ENCODE results near the gene RUNX1.

The RUNX1 gene

GRCh38 chr21:34989337-34990151 is 59.6 kb downstream of the RUNX1 start:
- no peak for DNase-seq

GRCh38 chr21:34988625-34989024 is 60.5 kb downstream of the RUNX1 start:
- no peak for DNase-seq

GRCh38 chr21:34988139-34988538 is 61.0 kb downstream of the RUNX1 start:
- DNase-seq, result no peak

- no peak for DNase-seq
Observed at GRCh38 chr21:34987501-34988072, 61.5 kb downstream of the RUNX1 start.

- no peak for DNase-seq
Observed at GRCh38 chr21:34986561-34987500, 62.3 kb downstream of the RUNX1 start.

GRCh38 chr21:34984356-34985058 is 64.6 kb downstream of the RUNX1 start:
- DNase-seq, result no peak

- DNase-seq, result no peak
Observed at GRCh38 chr21:34983680-34984086, 65.4 kb downstream of the RUNX1 start.

GRCh38 chr21:34981791-34982190 is 67.3 kb downstream of the RUNX1 start:
- no peak for DNase-seq

GRCh38 chr21:34980423-34981115 is 68.5 kb downstream of the RUNX1 start:
- DNase-seq, result no peak

- no peak for DNase-seq
Observed at GRCh38 chr21:34979383-34979782, 69.7 kb downstream of the RUNX1 start.

- DNase-seq, result no peak
Observed at GRCh38 chr21:34977333-34977732, 71.8 kb downstream of the RUNX1 start.

- no peak for DNase-seq
Observed at GRCh38 chr21:34974162-34974981, 74.7 kb downstream of the RUNX1 start.

GRCh38 chr21:34973685-34974084 is 75.4 kb downstream of the RUNX1 start:
- DNase-seq, result no peak

- DNase-seq, result no peak
Observed at GRCh38 chr21:34971656-34972055, 77.4 kb downstream of the RUNX1 start.

- DNase-seq, result no peak
Observed at GRCh38 chr21:34970566-34970965, 78.5 kb downstream of the RUNX1 start.

- DNase-seq, result no peak
Observed at GRCh38 chr21:34970167-34970500, 79.0 kb downstream of the RUNX1 start.

GRCh38 chr21:34969423-34970166 is 79.5 kb downstream of the RUNX1 start:
- no peak for DNase-seq

- no peak for DNase-seq
Observed at GRCh38 chr21:34968414-34969333, 80.4 kb downstream of the RUNX1 start.

GRCh38 chr21:34967509-34968289 is 81.4 kb downstream of the RUNX1 start:
- DNase-seq, result no peak

Measured in NCI-H2171 treated with DMSO at 0.1 percent for 48 hours (cell line).